ENCODE data around the gene MLXIP. TPM values are rescaled to one million over a fixed set of nuclear protein-coding genes. Genes with fewer than 3 reads are reported as not detected.

The MLXIP gene
- total RNA-seq, 1 donor from 2014 or later: 48.7 TPM

GRCh38 chr12:122097584-122097926 is 19.0 kb downstream of the MLXIP start:
- peak overlapping the region; percentile 62 for H3K4me3 Mint-ChIP-seq (ENCODE audit: low read depth)
- TF ChIP-seq, protein P1, sequence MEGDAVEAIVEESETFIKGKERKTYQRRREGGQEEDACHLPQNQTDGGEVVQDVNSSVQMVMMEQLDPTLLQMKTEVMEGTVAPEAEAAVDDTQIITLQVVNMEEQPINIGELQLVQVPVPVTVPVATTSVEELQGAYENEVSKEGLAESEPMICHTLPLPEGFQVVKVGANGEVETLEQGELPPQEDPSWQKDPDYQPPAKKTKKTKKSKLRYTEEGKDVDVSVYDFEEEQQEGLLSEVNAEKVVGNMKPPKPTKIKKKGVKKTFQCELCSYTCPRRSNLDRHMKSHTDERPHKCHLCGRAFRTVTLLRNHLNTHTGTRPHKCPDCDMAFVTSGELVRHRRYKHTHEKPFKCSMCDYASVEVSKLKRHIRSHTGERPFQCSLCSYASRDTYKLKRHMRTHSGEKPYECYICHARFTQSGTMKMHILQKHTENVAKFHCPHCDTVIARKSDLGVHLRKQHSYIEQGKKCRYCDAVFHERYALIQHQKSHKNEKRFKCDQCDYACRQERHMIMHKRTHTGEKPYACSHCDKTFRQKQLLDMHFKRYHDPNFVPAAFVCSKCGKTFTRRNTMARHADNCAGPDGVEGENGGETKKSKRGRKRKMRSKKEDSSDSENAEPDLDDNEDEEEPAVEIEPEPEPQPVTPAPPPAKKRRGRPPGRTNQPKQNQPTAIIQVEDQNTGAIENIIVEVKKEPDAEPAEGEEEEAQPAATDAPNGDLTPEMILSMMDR (IDR thresholded peaks at IDR 0.05; ENCODE audit: unreplicated experiment): no peak
- no peak for DNase-seq (ENCODE audit: low spot score, unreplicated experiment)
- H3K9me3 Mint-ChIP-seq (ENCODE audit: low read depth): peaks cover 2% of the 10 kb centered on the region
- peaks cover 37% of the 10 kb centered on the region for H3K4me1 Mint-ChIP-seq (ENCODE audit: low read depth)
- peaks cover 1% of the 10 kb centered on the region for H3K36me3 Mint-ChIP-seq (ENCODE audit: insufficient read depth)
- H3K27ac Mint-ChIP-seq: peak overlapping the region; percentile 99
- no peaks in the 10 kb centered on the region for H3K27me3 Mint-ChIP-seq

GRCh38 chr12:122097927-122098756 is 19.6 kb downstream of the MLXIP start:
- peaks cover 37% of the 10 kb centered on the region for H3K4me1 Mint-ChIP-seq (ENCODE audit: low read depth)
- H3K36me3 Mint-ChIP-seq (ENCODE audit: insufficient read depth): peaks cover 1% of the 10 kb centered on the region
- H3K27me3 Mint-ChIP-seq: no peaks in the 10 kb centered on the region
- TF ChIP-seq, protein P1 (IDR thresholded peaks at IDR 0.05; ENCODE audit: unreplicated experiment): no peak
- H3K4me3 Mint-ChIP-seq (ENCODE audit: low read depth): peak overlapping the region; percentile 62
- peaks cover 3% of the 10 kb centered on the region for H3K9me3 Mint-ChIP-seq (ENCODE audit: low read depth)
- peak overlapping the region; percentile 99 for H3K27ac Mint-ChIP-seq
- peak; percentile 51 for DNase-seq (ENCODE audit: low spot score, unreplicated experiment)

GRCh38 chr12:122099280-122099749 is 20.8 kb downstream of the MLXIP start:
- Mint-ChIP-seq H3K4me1 (ENCODE audit: low read depth) (peaks cover 37% of the 10 kb centered on the region), H3K27me3 (no peaks in the 10 kb centered on the region), H3K27ac (peak overlapping the region; percentile 99), H3K4me3 (ENCODE audit: low read depth) (no peak overlapping the region), H3K9me3 (ENCODE audit: low read depth) (peaks cover 3% of the 10 kb centered on the region), H3K36me3 (ENCODE audit: insufficient read depth) (peaks cover 1% of the 10 kb centered on the region)
- DNase-seq (ENCODE audit: low spot score, unreplicated experiment): no peak
- TF ChIP-seq, protein P1 (IDR thresholded peaks at IDR 0.05; ENCODE audit: unreplicated experiment): no peak

DNA sequence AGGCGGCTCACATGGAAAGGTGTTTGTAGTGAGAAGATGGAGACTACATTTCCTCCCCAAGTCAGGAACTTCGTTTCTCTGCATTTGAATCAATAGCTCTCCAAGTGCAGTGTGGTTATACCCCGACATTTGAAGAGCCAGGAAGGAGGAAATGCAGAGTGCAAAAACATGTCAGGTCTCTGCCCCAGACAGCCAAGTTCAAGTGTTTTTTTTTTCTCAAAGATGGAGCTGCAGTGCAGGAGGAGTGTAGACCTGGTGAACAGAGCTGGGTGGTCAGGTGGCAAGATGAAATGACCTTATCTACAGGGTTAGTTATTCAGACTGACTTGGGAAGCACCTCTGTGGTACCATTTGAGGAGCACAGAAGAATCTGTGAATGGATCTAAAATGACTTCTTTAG is 21.3 kb downstream of the MLXIP start:
- Mint-ChIP-seq H3K36me3 (ENCODE audit: insufficient read depth) (peaks cover 1% of the 10 kb centered on the region), H3K4me3 (ENCODE audit: low read depth) (no peak overlapping the region), H3K27ac (no peak overlapping the region), H3K9me3 (ENCODE audit: low read depth) (peaks cover 3% of the 10 kb centered on the region), H3K4me1 (ENCODE audit: low read depth) (peaks cover 39% of the 10 kb centered on the region), H3K27me3 (no peaks in the 10 kb centered on the region)
- DNase-seq (ENCODE audit: low spot score, unreplicated experiment): no peak
- TF ChIP-seq, protein P1 (IDR thresholded peaks at IDR 0.05; ENCODE audit: unreplicated experiment): no peak

DNA sequence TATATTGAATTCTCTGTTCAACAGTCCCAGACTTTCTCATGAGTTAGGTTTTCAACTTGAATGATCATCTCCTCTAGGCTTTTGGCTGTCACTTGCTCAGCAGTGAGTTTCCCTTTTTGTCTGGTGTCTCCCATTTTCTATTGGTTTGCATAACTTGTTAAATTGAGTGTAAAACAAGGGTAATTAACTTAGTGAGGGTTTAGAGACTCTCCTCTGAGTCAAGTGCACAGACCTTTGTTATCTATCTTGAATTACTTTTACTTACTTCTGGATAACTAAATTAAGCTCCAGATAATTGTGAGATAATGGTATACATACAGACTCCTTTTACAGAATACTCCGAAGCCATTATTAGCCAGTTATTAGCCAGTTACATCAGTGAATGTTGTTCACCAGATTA is 22.0 kb downstream of the MLXIP start:
- TF ChIP-seq, protein P1 (IDR thresholded peaks at IDR 0.05; ENCODE audit: unreplicated experiment): no peak
- H3K4me1 Mint-ChIP-seq (ENCODE audit: low read depth): peaks cover 40% of the 10 kb centered on the region
- no peak overlapping the region for H3K27ac Mint-ChIP-seq
- no peak for DNase-seq (ENCODE audit: low spot score, unreplicated experiment)
- no peaks in the 10 kb centered on the region for H3K27me3 Mint-ChIP-seq
- no peak overlapping the region for H3K4me3 Mint-ChIP-seq (ENCODE audit: low read depth)
- H3K9me3 Mint-ChIP-seq (ENCODE audit: low read depth): peaks cover 3% of the 10 kb centered on the region
- H3K36me3 Mint-ChIP-seq (ENCODE audit: insufficient read depth): peaks cover 1% of the 10 kb centered on the region
